HG02973 (cell line): ENCODE data around the gene RAB38.

Source experiments
- ATAC-seq: cut with Tn5 transposase; IDR thresholded peaks from one replicate; pipeline ENCODE4 v1.9.1; 2021; ENCODE audit warnings: moderate library complexity; ENCODE audit not compliant: unreplicated experiment

Gene RAB38

DNA sequence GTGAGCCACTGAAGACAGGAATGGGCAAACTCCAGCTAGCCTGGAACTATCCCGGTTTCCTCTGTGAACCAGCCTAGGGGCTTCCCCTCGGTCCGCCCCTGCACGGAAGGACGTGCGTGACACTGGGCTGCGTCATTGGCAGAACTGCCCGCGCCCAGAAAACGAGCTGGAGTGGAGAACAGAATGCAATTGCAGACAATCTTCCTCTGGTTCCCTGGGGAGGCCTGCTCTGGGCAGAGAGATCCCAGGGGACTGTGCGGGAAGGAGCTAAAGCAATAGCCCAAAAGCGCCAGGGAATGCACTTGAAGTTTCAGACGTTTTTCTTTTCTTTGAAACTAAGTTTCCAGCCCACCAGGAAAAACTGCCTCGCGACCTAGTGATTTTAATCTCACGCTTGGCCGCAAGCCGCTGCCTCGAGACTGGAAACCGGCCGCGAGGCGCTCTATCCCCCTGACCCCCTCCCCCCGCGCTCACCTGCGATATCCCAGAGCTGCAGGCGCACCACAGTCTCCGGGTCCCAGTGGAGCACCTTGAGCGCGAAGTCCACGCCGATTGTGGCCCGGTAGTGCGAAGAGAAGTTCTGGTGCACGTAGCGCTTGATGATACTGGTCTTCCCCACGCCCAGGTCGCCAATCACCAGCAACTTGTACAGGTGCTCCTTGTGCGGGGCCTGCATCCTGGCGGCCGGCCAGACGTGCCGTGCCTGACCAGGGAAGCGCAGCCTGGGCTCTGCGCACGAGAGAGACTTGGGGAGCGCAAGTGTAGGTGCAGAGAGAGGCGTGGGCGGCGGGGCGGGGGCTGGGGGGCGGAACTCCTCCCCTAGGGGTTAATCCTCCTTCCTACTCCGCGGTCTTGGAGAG, at the start of gene RAB38:
Gene RAB38, minus strand, starts transcription at position 735 of the 860 bp plus-strand sequence. Its CDS starts 59 bp downstream, at position 676.
- ATAC-seq = peak; percentile 44

GRCh38 chr11:88213406-88213805, 38.2 kb upstream of the RAB38 start:
- no peak for ATAC-seq

DNA sequence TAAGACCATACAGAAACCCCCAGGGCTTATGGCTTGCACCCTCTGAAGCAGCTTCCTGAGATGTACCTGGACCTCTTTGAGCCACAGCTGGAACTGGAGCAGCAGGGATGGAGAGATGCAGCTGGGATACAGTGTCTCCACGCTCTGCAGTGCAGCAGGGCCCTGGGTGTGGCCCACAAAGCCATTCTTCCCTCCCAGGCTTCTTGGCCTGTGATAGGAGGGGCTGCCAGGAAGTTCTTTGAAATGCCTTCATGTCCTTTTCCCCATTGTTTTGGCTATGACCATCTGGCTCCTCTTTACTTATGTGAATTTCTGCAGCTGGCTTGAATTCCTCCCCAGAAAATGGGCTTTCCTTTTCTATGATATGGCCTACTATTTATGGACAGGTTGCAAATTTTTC, 37.1 kb upstream of the RAB38 start:
- ATAC-seq = no peak

- ATAC-seq = no peak
Measured at GRCh38 chr11:88208745-88209144, 33.5 kb upstream of the RAB38 start.

- ATAC-seq = no peak
Measured at GRCh38 chr11:88206751-88207150, 31.5 kb upstream of the RAB38 start.

DNA sequence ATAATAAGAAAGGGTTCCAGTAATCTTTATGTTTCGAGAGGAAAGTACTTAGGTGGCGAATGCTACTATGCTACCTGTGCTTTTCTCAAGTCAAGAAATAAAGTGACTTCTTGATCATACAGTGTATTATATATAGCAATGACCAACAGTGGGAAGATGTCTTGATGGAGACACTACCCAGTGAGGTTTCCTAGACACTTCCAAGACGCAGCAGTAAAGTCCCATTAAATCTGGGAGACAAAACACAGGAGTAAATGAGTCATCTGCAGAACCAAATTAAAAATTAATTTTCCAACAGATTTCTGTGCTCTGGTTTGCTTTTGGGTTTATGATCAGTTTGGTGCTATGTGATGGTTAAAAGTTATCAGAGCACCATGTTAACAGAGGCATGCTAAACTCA, 29.1 kb upstream of the RAB38 start:
- no peak for ATAC-seq

DNA sequence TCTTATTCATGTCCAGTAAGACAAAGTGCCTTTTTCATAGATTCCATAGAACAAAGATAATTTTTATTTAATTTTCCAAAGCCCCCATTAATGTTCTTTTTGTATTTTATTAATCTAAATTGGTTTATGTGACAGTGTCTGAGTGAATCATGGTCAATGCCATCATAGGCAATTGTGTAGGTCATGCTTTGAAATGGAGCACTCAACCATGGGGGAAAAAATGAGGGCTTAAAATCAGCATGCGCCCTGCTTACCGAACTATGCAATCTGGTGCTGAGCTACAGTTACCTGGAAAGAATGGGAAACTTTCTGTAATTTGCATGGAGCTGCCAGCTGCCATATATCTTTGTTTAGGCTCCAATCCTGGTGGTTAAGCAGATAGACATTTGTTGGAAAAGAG, 28.4 kb upstream of the RAB38 start:
- ATAC-seq = no peak

DNA sequence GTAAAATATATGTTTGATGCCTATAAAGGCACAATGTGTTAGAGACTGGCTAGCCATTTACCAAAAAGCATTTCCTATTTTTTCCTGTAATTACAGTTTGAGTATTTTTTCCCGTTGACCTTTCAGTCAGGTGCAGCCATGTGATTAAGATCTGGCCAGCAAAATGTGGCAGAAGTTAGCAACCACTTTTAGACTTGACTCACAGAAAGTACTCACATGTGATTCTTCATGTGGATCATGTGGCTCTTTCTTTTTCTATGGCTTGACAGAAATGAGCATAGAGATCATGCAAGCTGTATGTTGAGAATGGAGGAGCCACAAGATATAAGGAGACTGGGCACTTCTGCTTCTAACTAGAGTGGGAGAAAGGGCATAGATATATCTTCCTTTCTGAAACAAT, 27.3 kb upstream of the RAB38 start:
- no peak for ATAC-seq

- no peak for ATAC-seq
Measured at GRCh38 chr11:88196393-88196792, 21.1 kb upstream of the RAB38 start.

DNA sequence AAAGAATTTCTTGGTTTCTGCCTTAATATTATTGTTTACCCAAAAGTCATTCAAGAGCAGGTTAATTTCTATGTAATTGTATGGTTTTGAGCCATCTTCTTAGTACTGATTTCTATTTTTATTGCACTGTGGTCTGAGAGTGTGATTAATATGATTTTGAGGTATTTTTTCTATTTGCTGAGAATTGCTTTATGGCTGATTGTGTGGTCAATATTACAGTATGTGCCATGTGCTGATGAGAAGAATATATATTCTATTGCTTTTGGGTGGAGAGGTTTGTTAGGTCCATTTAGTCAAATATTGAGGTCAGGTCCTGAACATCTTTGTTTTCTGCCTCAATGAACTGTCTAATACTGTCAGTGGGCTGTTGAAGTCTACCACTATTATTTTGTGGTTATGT, 20.7 kb upstream of the RAB38 start:
- ATAC-seq = no peak

DNA sequence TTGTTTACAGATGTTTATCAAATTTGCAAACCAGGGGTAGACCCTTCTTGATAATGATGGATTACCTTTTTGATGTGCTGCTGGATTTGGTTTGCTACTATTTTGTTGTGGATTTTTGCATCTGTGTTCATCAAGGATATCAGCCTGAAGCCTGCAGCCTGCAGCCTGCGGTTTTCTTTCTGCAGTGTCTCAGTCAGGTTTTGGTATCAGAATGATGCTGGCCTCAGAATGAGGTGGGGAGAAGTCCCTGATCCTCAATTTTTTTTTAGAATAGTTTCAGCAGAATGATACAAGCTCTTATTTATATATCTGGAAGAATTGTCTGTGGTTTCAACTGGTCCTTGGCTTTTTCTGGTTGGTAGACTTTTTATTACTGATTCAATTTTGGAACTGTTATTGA, 19.7 kb upstream of the RAB38 start:
- no peak for ATAC-seq

GRCh38 chr11:88193278-88193677, 18.0 kb upstream of the RAB38 start:
- no peak for ATAC-seq

- ATAC-seq = no peak
Measured at GRCh38 chr11:88188932-88189253, 13.7 kb upstream of the RAB38 start.

- no peak for ATAC-seq
Measured at GRCh38 chr11:88188251-88188931, 13.1 kb upstream of the RAB38 start.

- ATAC-seq = no peak
Measured at GRCh38 chr11:88183233-88183632, 8.0 kb upstream of the RAB38 start.

- ATAC-seq = no peak
Measured at GRCh38 chr11:88181776-88182175, 6.5 kb upstream of the RAB38 start.

- ATAC-seq = no peak
Measured at GRCh38 chr11:88179971-88180629, 4.9 kb upstream of the RAB38 start.

- ATAC-seq = peak; percentile 73
Measured at GRCh38 chr11:88179141-88179540, 3.9 kb upstream of the RAB38 start.

- no peak for ATAC-seq
Measured at GRCh38 chr11:88178191-88178590, 2.9 kb upstream of the RAB38 start.

DNA sequence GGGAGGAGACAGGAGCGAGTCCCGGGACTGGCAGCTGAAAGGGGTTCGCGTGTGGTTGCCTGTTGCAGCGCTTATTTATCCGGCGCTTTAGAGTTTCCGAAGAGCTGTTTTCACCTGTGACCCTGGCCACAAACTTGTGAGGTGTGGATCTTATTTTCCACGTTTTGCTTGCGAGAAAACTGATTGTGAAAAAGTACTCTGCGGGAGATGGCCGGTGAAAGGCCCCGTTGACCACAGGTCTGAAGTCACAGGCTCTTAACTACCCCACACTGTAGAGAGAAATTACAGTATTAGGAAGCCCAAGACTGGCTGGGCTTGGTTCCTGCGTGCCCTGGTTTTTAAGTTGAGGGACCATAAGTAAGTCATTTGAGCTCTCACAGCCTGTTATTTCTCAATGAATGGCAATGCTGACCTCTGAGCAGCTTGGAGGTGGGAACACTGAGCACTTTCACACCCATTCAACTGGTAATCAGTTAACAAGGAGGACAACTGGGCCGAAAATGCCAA, 379 bp upstream of the RAB38 start:
- peak; percentile 13 for ATAC-seq

DNA sequence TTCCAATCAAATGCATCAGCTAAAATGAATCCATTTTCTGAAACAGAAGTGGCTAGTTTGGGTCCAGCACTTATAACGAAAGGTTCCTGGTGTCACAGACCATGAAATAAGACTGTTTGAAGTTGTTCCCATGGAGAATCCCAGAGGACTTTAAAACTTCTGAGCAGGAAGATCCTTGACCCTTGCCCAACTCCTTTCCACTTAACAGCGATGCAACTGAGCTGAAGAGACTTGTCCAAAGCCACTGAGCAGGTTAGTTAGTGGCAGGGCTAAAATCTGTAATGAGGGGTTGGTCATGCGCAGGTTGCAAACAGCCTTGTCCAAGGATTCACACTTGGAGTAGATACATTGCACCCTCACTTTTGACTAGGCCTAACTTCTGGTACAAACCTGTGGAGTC, 1.3 kb downstream of the RAB38 start:
- no peak for ATAC-seq

GRCh38 chr11:88171982-88172381, 3.3 kb downstream of the RAB38 start:
- ATAC-seq = no peak
